Right renal cortex interstitium (tissue), 3 donors: ENCODE data around the gene ARMH4. TPM values are rescaled to one million over a fixed set of nuclear protein-coding genes. Genes with fewer than 3 reads are reported as not detected.

ENCODE experiments used
- DNase-seq, 3 donors: peaks; one replicate each; pipeline ENCODE4 v3.0.0-alpha.2; 2013; ENCODE audit warnings: low read depth in 3 of 3, low spot score in 2 of 3
- polyA plus RNA-seq, 3 donors: library from polyadenylated mRNA; unstranded; fragments of 120-200 nt; gene quantifications; one replicate each; pipeline ENCODE4 v1.2.1, GENCODE V29; 2013; ENCODE audit not compliant: insufficient read length in 3 of 3

Gene ARMH4
- polyA plus RNA-seq, 3 donors: 80.2 to 92.1 (median 81.3) TPM

- no peak for DNase-seq
Observed at GRCh38 chr14:58060898-58061297, 91.1 kb downstream of the ARMH4 start.

GRCh38 chr14:58060077-58060476 lies 91.9 kb downstream of the ARMH4 start:
- no peak for DNase-seq

DNA sequence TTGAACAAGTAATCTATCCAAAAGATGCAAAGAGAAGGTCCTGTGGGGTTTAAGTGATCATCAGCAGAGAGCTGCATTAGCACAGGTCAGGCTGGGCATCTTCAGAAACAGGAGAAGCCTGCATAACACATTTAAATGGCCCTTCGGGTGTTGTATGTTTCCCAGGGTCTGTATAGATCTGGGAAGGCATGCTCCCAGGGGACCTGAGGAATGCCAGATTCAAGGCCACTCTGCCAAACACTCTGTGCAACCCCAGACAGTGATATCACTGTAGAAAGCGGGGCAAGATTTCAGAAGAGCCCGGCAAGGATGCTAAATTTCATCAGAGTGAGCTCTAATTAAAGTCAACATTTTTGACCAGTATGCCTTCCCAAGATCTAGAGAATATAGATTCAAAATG lies 92.9 kb downstream of the ARMH4 start:
- DNase-seq: no peak

GRCh38 chr14:58055497-58056010 lies 96.5 kb downstream of the ARMH4 start:
- no peak for DNase-seq

DNA sequence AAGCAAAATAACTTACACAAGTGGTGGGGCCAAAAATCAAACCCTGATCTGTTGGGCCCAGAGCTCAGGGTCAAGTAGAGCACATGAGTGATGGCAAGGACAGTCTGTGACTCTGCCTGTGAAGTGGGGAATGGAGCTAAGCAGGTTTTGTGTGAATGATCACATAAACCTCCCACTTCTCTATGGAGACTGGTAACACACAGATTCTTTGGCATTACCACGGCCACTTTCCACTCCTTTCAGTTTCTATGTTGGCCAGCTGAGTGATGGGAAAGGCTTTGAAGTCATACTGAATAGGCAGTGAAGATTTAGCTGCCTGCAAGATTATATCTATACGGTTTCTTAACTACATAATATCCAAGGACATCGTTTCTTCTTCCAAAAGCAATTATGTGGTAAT lies 97.9 kb downstream of the ARMH4 start:
- no peak for DNase-seq

GRCh38 chr14:58048219-58048618 lies 103.8 kb downstream of the ARMH4 start:
- no peak for DNase-seq

DNA sequence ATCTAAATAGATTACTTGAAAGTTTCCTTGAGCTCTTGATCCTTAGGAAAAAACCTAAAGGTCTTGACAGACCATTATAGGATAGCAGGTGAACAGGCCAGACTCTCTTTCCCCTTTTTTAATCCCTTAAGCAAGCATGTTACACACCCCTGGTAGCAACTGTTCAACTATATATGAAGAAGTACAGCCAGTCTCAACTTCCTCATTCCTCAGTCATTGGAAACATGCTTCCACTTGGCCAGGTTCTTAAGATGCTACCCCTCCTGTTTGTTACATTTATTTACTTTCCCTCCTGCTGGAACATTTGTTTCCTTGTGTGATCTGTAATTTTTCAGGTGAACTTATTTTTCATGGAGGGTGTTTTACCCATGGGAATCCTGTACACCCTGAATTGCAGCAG lies 124.1 kb downstream of the ARMH4 start:
- no peak for DNase-seq

GRCh38 chr14:58026967-58027366 lies 125.0 kb downstream of the ARMH4 start:
- DNase-seq: no peak

GRCh38 chr14:58026219-58026618 lies 125.8 kb downstream of the ARMH4 start:
- no peak for DNase-seq

DNA sequence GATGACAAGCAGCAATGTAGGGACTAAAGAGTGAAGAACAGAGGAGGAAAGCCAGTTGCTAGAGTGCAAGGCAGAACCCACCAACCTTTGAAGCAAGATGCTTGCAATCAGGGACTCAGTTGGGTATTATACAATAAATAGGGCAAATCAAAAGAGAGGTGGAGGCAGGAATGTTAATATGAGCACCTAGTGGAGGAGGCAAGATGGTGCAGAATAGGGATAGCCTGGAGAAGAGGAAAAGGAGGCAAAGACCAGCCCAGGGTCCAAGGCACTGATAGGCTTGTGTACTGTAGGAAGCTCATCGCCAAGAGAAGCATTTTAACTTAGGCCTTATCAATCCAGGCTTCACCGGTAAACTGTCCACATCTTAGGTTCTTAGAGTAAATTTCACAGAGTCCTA lies 137.2 kb downstream of the ARMH4 start:
- DNase-seq: no peak

DNA sequence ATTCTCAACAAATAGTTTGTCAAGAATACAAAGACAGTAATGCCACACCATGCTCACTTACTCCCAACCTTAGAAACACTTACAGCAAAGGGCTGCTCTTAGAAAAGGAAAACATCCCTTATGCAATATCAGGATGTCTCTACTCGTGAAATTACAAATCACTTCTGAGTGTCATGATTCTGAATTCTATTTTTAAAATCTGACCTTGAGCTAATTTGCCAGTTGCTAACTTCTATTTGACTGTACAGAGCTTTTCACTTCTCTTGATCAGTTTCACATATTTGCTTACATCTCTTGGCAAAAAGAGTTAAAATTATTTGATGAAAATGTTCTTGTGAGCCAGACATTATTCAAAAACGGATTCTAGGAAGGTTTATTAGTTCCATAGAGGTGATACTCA lies 149.4 kb downstream of the ARMH4 start:
- no peak for DNase-seq

DNA sequence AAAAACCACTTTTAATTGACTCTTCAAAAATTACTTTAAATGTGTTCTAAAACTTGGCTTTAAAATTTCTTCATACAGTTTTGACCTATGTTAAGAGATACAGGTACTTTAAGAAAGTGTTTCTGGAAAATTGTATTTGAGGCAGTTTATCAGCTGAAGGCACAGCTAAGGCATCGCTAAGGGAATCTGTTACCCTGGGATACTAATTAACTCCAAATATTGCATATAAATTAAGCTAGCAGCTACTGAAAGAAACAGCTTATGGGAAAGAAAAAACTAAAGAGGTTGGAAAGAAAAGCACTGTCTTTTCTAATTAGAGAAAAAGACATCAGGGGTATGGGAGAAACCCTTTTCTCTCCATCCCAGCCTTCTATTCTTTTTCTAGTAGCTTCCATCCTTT lies 152.0 kb downstream of the ARMH4 start:
- no peak for DNase-seq

- no peak for DNase-seq
Observed at GRCh38 chr14:57999471-57999870, 152.5 kb downstream of the ARMH4 start.

- no peak for DNase-seq
Observed at GRCh38 chr14:57998766-57999165, 153.2 kb downstream of the ARMH4 start.

DNA sequence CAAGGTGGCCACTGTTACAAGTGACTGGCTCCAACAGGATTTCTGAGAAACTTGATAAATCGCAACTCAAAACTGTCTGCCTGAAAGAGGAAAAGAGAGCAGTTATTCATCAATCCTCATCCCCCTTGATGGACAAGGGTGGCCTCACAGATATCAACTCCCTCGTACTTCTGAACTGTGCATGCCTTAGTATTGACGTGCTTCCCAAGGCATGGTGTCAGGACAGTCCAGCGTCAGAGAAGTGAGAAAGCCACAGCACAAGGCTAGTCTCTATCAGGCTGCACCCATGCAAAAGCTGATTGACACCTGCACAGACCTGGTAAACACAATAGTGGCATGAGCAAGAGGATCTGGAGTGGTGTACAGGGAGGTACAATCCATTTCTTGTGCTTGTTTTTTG lies 160.7 kb downstream of the ARMH4 start:
- DNase-seq: no peak

DNA sequence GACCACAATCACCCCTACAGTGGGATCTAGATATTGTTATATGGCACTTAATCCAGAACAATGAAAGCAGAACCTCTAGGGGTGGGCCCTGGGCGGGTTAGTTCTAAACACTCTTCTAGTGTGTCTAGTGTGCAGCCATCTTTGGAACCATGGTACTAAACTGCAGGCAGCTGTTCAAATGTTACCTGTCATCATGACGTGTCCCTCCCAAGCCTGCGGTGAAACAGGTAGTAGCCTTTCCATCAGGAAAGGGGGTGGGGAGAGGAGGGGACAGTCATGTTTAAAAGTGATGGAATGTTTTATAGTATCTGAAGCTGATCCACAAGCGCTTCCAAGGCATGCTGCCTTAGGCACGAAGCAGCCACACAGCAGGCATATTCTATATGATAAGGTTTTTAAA lies 163.6 kb downstream of the ARMH4 start:
- DNase-seq: no peak

- no peak for DNase-seq
Observed at GRCh38 chr14:57987596-57988300, 164.3 kb downstream of the ARMH4 start.

DNA sequence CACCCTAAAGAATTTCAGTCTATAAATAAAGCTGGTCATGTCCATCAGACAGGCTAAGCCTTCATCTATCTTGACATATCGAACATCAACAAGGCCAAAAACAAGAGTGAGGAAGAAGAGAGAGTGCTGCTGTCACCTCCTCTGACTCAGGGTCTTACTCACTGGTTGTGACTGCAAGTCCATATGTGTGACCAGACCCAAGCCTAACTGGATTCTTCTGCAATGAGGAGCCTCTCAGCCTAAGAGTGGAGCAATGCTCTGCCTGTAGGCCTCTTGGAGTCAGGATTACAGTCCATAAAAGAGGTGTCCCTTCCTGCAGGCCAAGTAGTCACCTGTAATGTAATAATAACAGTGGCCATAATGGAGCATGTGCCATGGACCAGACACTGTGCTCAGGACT lies 165.0 kb downstream of the ARMH4 start:
- DNase-seq: no peak

GRCh38 chr14:57982804-57983634 lies 169.0 kb downstream of the ARMH4 start:
- no peak for DNase-seq

- DNase-seq: no peak
Observed at GRCh38 chr14:57981817-57982560, 170.0 kb downstream of the ARMH4 start.

- no peak for DNase-seq
Observed at GRCh38 chr14:57979376-57980048, 172.5 kb downstream of the ARMH4 start.
